Neutrophil (primary cell): ENCODE measurements around the gene ZBTB47.

Experiments used
- H3K27ac ChIP-seq: fragments of 200-600 bp; sonication (generic); 2 replicates; pipeline ENCODE4 v1.5.1; 2016; ENCODE audit warnings: mild to moderate bottlenecking, moderate library complexity
- H3K27me3 ChIP-seq: fragments of 200-600 bp; sonication (generic); 2 replicates; pipeline ENCODE4 v1.6.0; 2016; ENCODE audit warnings: mild to moderate bottlenecking
- H3K36me3 ChIP-seq: fragments of 200-600 bp; sonication (generic); 2 replicates; pipeline ENCODE4 v1.5.1; 2017
- H3K4me1 ChIP-seq, 2 experiments: fragments of 200-600 bp in 1 of 2; sonication (generic) in 1 of 2; 1 replicate in 1 of 2; 2 replicates in 1 of 2; pipeline versions ENCODE4 v1.5.1 to v1.6.1; 2013 to 2016; ENCODE audit warnings: low read depth in 1 of 2, low read length in 1 of 2, mild to moderate bottlenecking in 1 of 2, moderate library complexity in 1 of 2; ENCODE audit not compliant: control insufficient read depth in 1 of 2, insufficient read depth in 1 of 2
- H3K4me3 ChIP-seq, 2 experiments: fragments of 200-600 bp in 1 of 2; sonication (generic) in 1 of 2; 1 replicate in 1 of 2; 2 replicates in 1 of 2; pipeline ENCODE4 v1.5.1; 2013 to 2016; ENCODE audit warnings: low read depth in 1 of 2, low read length in 1 of 2, mild to moderate bottlenecking in 1 of 2, moderate library complexity in 1 of 2
- H3K9me3 ChIP-seq: fragments of 200-600 bp; sonication (generic); 2 replicates; pipeline ENCODE4 v1.5.1; 2016
- TF ChIP-seq, protein P1 (sequence below): fragments of 200-600 bp; sonication (generic); IDR thresholded peaks from 2 replicates; pipeline ENCODE4 v1.5.1; 2016; ENCODE audit warnings: antibody characterized with exemption

The ZBTB47 gene

DNA sequence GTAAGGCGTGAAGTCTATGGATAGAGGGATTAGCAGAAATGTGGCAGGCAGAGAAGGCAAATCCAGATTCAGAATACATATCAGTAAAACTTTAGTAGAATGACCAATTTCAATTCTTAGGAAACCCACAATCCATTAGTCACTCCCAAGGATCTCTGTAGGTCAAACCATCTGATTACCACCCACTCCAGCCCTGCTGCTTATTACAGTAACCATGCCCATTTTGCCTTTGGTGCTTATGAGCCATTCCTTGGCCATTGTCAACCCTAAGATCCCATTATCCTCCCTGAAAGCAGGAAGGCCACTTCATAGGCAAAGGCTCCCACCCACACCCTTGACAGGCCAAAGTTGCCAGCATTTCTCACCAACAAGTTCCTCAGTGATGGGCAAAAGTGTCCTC is 26.8 kb downstream of the ZBTB47 start:
- no peaks in the 10 kb centered on the region for H3K36me3 ChIP-seq
- peaks cover 45% of the 10 kb centered on the region for H3K27me3 ChIP-seq
- H3K4me1 ChIP-seq, result no peaks in the 10 kb centered on the region
- no peaks in the 10 kb centered on the region for H3K9me3 ChIP-seq
- TF ChIP-seq, protein P1, sequence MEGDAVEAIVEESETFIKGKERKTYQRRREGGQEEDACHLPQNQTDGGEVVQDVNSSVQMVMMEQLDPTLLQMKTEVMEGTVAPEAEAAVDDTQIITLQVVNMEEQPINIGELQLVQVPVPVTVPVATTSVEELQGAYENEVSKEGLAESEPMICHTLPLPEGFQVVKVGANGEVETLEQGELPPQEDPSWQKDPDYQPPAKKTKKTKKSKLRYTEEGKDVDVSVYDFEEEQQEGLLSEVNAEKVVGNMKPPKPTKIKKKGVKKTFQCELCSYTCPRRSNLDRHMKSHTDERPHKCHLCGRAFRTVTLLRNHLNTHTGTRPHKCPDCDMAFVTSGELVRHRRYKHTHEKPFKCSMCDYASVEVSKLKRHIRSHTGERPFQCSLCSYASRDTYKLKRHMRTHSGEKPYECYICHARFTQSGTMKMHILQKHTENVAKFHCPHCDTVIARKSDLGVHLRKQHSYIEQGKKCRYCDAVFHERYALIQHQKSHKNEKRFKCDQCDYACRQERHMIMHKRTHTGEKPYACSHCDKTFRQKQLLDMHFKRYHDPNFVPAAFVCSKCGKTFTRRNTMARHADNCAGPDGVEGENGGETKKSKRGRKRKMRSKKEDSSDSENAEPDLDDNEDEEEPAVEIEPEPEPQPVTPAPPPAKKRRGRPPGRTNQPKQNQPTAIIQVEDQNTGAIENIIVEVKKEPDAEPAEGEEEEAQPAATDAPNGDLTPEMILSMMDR, result no peak
- H3K27ac ChIP-seq, result no peak overlapping the region
- H3K4me3 ChIP-seq, result no peak overlapping the region

DNA sequence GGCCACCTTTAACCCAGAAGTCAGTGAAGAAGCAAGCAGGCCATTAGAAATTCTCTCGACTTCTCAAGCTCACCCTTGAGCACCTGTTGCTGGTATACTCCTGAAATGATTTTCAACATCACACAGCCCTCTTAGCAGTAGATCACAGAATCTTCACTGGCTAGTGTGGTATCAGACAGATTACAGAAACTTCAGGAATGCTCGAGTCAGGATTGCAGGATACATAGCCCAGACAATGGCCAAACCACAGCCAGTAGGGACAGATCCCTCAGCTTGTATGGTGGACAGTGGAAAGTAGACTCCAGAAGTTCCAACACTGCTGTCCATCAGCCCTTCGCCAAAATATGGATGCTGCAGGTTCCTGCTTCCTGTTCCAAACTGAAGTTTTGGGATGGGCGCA is 27.3 kb downstream of the ZBTB47 start:
- TF ChIP-seq, protein P1, result no peak
- no peaks in the 10 kb centered on the region for H3K36me3 ChIP-seq

DNA sequence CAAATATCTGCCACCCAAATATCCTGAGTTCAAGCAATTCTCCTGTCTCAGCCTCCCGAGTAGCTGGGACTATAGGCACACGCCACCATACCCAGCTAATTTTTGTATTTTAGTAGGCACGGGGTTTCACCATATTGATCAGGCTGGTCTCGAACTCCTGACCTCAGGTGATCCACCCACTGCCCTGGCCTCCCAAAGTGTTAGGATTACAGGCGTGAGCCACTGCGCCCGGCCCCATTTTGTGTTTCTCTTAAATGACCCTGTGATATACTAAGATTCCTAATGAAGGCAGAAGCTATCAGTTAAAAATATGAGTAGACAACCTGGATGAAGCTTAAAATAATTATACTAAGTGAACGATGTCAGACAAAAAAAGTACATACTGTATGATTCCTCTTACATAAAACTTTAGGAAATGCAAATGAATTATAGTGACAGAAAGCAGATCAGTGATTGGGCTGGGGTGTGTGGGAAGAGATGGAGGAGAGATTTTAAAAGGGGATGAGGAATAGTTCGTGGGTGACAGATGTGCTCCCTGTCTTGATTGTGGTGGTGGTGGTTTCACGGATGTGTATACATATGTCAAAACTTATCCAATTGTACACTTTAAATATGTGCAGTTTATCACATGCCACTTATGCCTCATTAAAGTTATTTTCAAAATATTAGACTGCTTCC is 28.0 kb downstream of the ZBTB47 start:
- H3K36me3 ChIP-seq, result no peaks in the 10 kb centered on the region
- no peak overlapping the region for H3K4me3 ChIP-seq
- no peak overlapping the region for H3K27ac ChIP-seq
- TF ChIP-seq, protein P1, result no peak
- H3K27me3 ChIP-seq, result peaks cover 57% of the 10 kb centered on the region
- H3K9me3 ChIP-seq, result no peaks in the 10 kb centered on the region
- H3K4me1 ChIP-seq, result peaks cover 0 to 5% of the 10 kb centered on the region in 2 experiments

More for the DNA sequence above, 27.3 kb downstream of the ZBTB47 start:
- Histone ChIP-seq H3K4me1 (peaks cover 0 to under 1% of the 10 kb centered on the region in 2 experiments), H3K4me3 (no peak overlapping the region), H3K27me3 (peaks cover 50% of the 10 kb centered on the region), H3K9me3 (no peaks in the 10 kb centered on the region), H3K27ac (no peak overlapping the region)

DNA sequence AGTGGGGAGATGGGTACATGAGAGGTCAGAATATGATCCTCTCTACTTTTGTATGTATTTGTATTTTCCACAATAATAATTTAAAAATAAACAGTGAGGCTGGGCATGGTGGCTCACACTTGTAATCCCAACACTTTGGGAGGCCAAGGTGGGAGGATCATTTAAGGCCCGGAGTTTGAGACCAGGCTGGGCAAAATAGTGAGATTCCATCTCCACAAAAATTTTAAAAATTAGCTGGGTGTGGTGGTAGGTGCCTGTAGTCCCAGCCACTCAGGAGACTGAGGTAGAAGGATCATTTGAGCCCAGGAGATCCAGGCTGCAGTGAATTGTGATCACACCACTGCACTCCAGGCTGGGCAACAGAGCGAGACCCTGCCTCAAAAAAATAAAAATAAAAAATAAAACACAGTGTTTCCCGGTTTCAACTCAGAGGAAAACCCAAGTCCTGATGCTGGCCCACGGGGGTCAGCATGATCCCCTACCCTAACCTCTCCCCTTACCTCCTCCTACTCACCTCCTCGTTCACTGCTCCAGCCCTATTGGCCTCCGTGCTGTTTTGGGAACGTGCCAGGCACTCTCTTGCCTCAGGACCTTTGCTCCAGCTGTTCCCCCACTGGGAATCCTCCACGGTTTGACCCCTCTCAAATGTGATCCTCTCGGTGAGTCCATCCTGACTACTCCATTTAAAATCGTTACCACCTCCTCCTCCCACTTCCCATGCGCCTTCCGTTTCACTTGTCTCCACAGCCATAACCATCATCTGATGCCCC is 29.0 kb downstream of the ZBTB47 start:
- Histone ChIP-seq H3K36me3 (no peaks in the 10 kb centered on the region), H3K4me1 (peaks cover 0 to 5% of the 10 kb centered on the region in 2 experiments), H3K27me3 (peaks cover 67% of the 10 kb centered on the region), H3K27ac (no peak overlapping the region), H3K4me3 (no peak overlapping the region), H3K9me3 (no peaks in the 10 kb centered on the region)
- TF ChIP-seq, protein P1, result no peak

DNA sequence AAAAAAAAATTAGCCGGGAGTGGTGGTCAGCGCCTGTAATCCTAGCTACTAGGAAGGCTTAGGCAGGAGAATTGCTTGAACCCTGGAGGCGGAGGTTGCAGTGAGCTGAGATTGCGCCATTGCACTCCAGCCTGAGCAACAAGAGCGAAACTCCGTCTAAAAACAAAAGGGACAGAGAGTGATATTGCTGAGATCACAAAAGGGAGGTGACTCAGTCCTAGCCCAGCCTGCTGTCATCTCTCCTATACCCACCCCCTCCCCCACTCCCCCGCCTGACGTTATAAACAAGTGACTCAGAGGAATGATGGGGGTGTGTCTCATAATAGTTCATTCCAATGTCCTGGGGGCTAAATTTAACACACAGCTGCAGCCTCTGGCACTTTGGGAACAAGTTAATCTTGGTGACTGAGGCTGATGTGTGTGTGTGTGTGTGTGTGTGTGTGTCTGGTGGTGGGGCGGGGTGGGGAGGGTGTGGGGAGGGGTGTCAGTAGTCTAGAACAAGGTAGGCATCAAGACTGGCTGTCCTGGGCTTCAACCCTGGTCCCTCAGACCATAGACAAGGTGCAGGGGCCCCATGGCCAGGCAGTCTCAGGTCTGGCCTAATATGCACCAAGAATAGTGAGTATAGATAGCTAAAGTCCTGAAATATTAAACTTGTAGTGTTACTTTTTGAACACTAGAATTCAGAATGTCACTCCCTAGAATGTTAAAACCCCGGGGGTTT is 30.5 kb downstream of the ZBTB47 start:
- TF ChIP-seq, protein P1, result no peak
- Histone ChIP-seq H3K4me3 (no peak overlapping the region), H3K9me3 (no peaks in the 10 kb centered on the region), H3K27ac (no peak overlapping the region), H3K36me3 (no peaks in the 10 kb centered on the region), H3K4me1 (peaks cover 0 to 5% of the 10 kb centered on the region in 2 experiments), H3K27me3 (peaks cover 79% of the 10 kb centered on the region)
